T47D (cell line): ENCODE results near the gene COL9A2.
"Not testable (repeated sequence)": the region's sequence is repeated elsewhere in the genome, so short reads cannot be mapped to it uniquely, and the experiment has no call there.

Source experiments
- DNase-seq, 2 experiments: peaks; one replicate each; pipeline versions ENCODE4 v3.0.0 to v3.0.0-alpha.2; 2011 to 2012; ENCODE audit warnings: low read depth in 1 of 2, low spot score in 1 of 2
- JUND ChIP-seq: IDR thresholded peaks from 2 replicates; pipeline ENCODE4 v1.6.1; 2012; ENCODE audit warnings: low read depth
- in situ Hi-C: cut with HindIII; loops from 2 replicates; pipeline ENCODE4 v1.10.0; 2016; ENCODE audit warnings: low sequenced_read_pairs, low pct_unique_long_range_greater_than_20kb

COL9A2 gene

DNA sequence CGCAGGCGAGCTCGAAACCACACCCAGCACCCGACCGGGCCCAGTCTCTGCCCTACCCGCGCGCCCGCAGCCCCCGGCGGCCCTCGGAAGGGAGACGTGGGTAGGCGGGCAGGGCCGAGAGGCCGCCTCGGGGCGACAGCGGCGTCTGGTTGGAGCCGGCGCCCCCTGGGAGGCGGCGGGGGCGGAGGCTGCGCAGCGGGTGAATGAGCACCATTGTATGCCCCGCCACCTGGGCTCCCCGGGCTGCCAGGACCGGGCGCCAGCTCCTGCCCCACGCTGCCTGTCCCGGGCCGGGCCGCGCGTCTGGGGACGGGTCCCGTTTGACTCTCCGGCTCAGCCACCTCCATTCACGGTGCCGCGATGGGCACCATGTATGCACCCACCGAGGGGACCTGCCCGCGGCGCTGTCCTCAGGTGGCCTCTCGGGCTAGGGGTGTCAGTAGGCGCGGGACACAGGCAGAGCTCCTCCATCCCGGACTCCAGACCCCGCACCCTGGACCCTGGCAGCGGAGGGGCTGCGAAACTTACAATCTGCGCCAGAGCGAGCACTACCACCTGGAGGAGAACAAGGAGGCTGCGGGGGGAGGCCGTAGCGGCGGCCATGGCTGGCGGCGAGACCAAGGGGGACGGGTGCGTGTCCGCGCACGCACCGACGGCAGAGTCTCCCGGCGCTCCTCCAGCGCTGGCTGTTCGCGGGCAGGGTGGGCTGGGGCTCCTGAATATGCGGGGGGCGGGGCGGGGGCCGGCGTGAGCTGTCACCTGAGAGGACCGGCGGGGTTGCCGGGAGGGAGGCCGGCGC lies at the start of gene COL9A2:
Gene COL9A2, minus strand, starts transcription at position 692 of the 799 bp plus-strand sequence. Its CDS starts 89 bp downstream, at position 603.
- peak; percentile 33 to 56 for DNase-seq
- no peak for TF ChIP-seq JUND
- in situ Hi-C loops, result no loop called here

DNA sequence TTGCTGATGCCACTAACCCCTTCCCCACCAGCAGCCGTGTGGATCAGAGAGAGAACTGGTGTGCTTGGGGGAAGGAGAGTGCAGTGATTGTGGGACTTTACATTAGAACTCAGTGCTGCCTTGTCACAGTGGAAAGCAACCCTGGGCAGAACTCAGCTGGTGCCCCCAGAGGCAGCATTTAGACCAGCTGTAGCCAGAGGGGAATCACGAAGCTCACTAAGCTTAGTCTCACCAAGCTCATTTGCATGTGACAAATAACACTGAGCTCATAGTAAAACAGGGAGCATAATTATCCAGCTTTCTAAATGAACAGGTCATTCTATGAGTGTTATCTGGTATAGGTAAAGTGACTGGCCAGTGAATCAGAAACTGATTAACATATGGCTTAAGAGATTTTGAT lies 46.6 kb upstream of the COL9A2 start:
- in situ Hi-C loops, result no loop called here
- DNase-seq, result no peak
- no peak for TF ChIP-seq JUND

DNA sequence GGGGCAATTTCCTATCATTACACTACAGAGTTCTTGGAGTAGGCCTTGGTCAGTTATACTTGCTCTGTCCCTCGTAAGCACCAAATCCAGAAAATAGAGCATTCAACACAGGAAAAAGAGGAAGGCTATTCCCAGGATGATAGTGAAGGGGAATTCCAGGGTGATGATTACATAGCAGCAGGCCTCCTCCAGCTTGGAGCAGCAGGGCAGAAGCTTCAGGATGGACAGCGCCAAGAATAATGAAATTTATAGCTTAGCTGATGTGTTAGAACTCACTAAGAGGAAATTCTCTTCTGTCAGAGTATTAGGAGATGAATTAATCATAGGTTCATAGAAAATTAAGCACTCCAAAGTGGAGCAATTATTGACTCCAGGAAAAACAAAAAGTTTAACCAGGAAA lies 45.6 kb upstream of the COL9A2 start:
- DNase-seq, result no peak
- in situ Hi-C loops, result no loop called here
- TF ChIP-seq JUND, result no peak

DNA sequence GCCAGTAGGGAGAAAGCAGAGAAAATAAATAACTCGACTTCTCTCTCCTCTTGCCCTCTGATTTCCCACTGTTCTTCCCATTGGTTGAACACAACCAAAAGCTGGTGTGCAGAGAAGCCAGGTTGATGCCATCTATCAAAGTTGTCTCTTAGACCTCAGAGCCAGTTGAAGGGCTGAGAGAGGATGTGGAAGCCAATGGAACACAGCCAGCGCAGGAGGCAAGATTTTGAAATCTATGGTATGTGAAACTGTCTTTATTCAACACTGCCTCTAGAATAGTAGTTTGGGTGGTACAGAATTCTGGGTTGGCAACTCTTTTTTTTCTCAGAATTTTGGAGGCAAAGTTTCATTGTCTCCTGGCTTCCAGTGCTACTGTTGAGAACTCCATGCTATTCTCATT lies 45.1 kb upstream of the COL9A2 start:
- in situ Hi-C loops, result no loop called here
- no peak for DNase-seq
- no peak for TF ChIP-seq JUND

DNA sequence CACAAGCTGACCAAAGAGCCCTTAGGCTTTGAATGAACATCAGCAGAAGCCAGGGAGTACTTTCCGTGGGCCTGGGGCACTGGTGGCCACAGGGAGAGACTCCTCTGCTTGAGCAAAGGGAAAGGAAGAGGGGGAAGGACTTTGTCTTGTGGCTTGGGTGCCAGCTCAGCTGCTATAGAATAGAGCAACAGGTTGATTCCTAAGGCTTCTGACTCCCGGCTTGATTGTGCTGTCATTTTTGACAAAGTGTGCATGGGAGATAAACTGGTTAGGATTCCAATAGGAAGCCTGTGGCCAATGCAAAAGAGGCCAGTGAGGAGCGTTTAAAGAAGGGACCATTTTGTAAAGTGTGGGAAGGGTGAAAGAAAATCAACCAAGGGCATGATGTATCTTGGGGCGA lies 44.6 kb upstream of the COL9A2 start:
- TF ChIP-seq JUND, result no peak
- in situ Hi-C loops, result no loop called here
- DNase-seq, result no peak

DNA sequence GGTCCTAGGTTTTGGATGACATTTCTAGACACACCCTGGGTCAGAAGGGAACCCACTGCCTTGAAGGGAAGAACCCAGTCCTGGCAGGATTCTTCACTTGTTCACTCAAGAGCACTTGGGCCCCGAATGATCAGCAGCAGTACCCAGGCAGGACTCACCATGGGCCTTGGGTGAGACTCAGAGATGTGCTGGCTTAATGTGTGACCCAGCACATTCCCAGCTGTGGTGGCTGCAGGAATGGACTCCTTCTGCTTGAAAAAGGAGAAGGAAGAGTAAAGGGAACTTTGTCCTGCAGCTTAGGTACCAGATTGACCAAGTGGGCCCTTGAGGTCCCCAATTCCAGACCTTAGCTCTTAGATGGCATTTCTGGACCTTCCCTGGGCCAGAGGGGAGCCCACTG lies 44.1 kb upstream of the COL9A2 start:
- TF ChIP-seq JUND, result no peak
- in situ Hi-C loops, result no loop called here

DNA sequence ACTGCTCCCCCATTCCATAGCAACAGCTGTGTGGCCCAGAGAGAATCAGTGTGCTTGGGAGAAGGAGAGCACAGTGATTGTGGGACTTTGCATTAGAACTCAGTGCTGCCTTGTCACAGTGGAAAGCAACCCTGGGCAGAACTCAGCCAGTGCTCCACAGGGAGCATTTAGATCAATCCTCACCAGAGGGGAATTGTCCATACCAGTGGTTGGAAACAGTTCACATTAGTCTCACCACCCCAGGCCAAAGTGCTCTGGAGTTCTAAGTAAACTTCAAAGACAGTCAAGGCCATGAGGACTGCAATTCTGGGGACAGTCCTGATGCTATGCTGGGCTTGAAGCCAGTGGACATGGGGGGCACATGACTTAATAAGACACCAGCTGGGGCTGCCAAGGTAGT lies 43.5 kb upstream of the COL9A2 start:
- DNase-seq, result no peak
- no peak for TF ChIP-seq JUND
- in situ Hi-C loops, result no loop called here

More for the DNA sequence above, 44.1 kb upstream of the COL9A2 start:
- DNase-seq, result no peak

DNA sequence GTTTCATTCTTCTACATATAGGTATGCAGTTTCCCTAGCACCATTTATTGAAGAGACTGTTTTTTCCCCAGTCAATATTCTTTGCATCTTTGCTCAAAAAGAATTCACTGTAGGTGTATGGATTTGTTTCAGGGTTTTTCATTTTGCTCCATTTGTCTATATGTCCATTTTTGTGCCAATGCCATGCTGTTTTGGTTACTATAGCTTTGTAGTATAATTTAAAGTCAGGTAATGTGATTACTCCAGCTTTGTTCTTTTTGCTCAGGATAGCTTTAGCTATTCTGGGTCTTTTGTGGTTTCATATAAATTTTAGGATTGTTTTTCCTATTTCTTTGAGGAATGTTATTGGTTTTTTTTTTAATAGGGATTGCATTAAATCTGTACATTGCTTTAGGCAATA lies 40.5 kb upstream of the COL9A2 start:
- no peak for TF ChIP-seq JUND
- DNase-seq, result no peak
- in situ Hi-C loops, result no loop called here

DNA sequence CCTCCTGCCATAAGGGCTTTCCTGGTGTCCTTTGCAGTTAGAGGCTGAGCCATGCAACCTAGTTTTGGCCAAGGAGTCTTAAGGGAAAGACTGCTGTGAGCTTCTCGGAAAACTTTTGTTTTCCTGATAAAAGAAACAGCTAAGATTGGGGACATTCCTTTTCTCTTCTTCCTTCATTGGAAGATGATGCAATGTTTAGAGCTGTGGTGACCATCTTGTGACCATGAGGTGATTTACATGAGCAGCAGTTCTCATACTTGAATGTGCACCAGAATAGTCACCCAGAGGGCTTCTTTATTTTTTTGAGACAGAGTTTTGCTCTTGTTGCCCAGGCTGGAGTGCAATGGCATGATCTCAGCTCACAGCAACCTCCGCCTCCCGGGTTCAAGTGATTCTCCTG lies 36.0 kb upstream of the COL9A2 start:
- no peak for DNase-seq
- in situ Hi-C loops, result no loop called here
- TF ChIP-seq JUND, result no peak

DNA sequence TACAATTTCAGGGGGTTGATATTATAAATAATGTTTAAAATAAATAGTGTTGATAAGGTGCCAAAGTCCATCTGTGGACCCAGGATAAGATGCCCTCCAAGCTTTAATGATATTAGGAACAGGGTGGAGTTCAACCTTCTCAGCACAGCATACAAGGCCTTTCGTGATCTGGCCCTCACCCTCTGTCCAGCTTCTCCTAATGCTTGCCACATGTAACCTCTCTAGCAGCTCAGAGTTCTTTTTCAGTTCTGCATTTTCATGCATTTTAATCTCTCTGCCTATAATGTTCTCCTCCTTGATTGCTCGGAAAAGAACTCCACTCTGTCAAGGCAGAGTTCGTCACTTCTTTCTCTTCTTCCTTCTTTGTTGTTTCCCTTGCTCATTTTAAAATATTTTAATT lies 35.0 kb upstream of the COL9A2 start:
- in situ Hi-C loops, result no loop called here
- no peak for TF ChIP-seq JUND
- DNase-seq, result no peak

DNA sequence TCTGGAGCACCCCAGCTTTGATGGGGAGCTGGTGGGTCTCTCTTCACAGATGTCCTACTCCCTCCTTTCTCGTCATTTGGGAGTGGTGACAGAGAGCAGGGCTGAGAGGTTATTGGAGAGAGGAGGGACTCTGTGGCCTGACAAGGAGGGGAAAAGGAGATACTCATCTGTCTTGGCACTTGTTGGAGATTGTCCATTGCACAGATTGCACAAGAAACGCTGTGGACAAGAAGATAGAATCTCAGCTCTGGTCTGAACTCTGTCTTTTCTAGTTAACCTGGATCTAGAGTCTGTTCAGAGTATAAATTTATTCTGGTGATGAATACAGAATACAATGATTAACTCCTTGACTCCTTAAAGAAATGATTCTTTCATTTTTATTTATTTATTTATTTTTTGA lies 34.0 kb upstream of the COL9A2 start:
- in situ Hi-C loops, result no loop called here
- no peak for TF ChIP-seq JUND
- DNase-seq, result no peak

DNA sequence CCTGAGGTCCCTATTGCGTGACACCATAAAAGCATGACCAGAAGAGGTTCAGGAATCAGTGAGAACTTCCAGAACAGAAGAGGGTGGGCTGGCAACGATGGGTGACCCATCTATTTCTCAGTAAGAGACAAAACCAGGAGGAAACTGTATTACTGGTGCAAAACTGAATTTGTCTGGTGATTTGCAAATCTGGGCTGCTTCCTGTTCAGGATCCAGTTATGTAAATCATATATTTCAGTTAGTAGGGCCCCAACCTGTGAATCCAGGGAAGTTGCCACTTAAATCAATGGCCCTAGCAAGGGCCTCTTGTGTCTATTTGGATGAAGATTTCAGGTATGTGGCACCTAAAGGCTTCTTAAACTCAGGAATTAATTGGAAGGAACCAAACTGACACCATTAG lies 33.3 kb upstream of the COL9A2 start:
- DNase-seq, result no peak
- no peak for TF ChIP-seq JUND
- in situ Hi-C loops, result no loop called here

DNA sequence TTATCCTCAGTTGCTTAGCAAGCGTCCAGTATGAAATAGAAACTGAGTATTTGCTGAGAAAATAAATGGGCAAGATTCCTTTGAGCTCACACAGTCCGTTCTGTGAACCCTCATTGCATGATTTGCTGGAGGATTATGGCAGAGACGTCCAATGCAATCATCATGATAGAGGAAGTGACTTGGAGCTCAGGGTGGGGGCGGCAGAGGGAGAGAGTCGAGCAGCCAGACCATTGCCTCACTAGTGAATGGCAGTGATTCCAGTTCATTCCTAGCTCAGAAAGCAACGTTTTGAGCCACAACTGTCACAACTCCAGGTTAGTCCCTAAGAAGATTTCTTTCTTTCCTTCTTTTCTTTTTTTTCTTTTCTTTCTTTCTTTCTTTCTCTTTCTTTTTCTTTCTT lies 27.5 kb upstream of the COL9A2 start:
- in situ Hi-C loops, result no loop called here
- TF ChIP-seq JUND, result no peak
- peak in 1 of 2 experiments; percentile 32 for DNase-seq

DNA sequence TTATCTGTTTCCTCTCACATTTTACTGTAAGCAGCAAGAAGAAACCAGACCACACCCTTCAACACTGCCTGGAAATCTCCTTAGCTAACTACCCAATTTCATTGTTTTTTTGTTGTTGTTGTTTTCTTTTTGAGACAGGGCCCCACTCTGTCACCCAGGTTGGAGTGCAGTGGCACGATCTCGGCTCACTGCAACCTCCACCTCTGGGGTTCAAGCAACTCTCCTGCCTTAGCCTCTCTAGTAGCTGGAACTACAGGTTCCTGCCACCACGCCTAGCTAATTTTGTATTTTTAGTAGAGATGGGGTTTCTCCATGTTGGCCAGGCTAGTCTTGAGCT lies 25.3 kb upstream of the COL9A2 start:
- in situ Hi-C loops, result not testable (repeated sequence)

More for the DNA sequence above, 25.3 kb upstream of the COL9A2 start:
- not testable (repeated sequence) for DNase-seq
